ENCODE results near the gene PFN1.

Gene PFN1

DNA sequence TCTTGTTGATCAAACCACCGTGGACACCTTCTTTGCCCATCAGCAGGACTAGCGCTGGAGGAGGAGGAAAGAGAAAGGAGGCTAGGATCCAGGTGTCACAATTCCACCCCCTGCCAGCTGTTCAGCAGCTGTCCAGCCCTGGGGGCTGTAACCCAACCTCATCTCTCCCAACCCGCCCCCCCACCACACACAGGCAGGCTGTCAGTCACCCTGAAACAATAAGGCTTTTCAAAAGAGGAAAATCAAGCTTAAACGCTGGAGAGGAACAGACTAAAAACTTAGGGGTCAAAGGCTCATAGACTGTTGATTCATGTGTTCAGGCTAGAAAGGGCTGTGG, 2.4 kb downstream of the PFN1 start:
- in situ Hi-C loops (cut with MboI; ENCODE audit: low sequenced_read_pairs) = no loop called here

DNA sequence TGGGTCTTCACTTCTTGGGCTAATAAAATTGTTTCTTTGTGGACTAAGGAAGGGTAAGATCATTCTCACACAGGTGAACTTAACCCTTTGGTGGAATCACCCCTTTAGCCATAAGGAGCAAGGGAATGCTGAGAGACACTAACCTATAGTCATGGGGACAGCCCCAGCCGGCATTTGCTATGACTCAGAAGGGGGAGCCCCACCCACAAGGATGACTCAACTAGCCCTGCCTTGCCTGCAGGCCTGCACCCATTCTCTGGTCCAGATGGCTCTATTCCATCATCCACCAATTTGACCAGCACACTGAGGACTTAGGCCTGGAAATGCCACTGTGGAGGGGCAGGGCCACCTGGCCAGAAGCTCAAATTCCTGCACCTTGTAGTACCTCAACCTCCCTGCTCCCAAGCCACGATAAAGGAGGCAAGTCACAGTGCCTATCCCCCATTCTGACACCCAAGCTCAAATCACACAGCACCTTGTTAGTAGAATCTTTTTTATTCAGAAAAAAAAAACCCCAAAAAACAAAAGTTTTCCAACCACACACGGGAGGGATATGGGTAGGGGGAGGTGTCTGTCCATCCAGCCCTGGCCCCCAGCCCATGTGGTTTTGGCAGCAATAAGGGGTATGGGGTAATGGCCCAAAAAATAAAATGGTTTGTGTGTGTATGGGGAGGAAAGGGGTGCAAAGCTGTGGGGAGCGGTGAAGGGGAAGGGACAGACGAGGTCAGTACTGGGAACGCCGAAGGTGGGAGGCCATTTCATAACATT, 3.0 kb downstream of the PFN1 start:
- in situ Hi-C loops (cut with MboI; ENCODE audit: low sequenced_read_pairs) = no loop called here

DNA sequence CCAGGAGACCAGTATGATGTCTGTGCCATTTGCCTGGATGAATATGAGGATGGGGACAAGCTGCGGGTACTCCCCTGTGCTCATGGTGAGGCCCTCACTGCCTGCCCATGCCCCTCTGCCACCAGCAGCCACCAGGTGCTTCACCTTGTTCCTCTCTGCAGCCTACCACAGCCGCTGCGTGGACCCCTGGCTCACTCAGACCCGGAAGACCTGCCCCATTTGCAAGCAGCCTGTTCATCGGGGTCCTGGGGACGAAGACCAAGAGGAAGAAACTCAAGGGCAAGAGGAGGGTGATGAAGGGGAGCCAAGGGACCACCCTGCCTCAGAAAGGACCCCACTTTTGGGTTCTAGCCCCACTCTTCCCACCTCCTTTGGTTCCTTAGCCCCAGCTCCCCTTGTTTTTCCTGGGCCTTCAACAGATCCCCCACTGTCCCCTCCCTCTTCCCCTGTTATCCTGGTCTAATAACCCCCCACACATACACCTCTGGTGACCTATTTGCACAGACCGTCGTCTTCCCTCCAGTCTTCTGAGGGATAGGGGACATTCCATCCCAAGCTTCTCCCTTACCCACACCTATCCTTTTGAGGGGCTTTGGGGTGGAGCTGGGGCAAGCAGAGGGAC, 3.7 kb downstream of the PFN1 start:
- in situ Hi-C loops (cut with MboI; ENCODE audit: low sequenced_read_pairs) = no loop called here

DNA sequence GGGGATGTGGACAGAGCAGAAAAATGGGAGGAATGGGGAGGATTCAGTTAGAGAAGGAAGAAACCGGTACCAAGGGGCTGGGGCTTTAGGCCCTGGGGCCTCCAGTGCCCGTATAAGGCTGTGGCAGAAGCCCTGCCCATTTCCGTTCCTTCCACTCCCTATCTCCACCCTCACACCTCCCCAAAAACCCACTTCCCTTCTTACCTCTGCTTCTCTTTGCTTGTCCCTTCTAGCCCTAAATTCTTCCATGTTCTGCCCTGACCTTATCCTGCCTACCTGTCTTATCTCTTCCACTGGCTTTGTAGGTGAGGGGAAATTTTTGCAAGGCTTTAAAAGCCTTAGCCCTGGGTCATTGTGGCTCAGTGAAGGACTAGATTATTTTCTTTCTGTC, 4.2 kb downstream of the PFN1 start:
- in situ Hi-C loops (cut with MboI; ENCODE audit: low sequenced_read_pairs) = no loop called here

DNA sequence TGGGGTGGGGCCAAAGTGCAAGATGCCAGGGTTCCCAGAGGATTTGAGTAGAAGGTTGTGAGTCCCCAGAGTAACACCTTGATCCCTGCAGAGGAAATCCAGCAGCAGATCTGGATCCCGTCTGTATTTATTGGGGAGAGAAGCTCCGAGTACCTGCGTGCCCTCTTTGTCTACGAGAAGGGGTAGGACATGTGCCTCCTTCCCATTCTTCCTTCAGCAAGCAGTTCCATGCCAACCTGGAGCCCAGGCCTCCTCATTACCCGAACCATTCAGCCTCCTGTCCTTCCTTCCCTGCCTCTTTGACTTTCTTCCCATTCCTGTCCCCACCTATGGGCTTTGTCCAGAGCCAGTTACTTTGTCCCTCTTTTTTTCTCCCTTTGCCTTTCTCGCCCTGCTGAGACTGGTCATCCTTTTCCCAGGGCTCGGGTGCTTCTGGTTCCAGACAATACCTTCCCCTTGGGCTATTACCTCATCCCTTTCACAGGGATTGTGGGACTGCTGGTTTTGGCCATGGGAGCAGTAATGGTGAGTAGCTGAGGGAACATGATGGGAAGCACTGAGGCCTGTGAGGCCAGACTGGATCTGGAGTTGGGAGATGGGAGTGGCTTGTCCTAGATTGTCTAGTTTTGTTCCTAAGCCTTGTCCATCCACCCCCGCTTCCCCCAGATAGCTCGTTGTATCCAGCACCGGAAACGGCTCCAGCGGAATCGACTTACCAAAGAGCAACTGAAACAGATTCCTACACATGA, 5.4 kb downstream of the PFN1 start:
- in situ Hi-C loops (cut with MboI; ENCODE audit: low sequenced_read_pairs) = no loop called here

DNA sequence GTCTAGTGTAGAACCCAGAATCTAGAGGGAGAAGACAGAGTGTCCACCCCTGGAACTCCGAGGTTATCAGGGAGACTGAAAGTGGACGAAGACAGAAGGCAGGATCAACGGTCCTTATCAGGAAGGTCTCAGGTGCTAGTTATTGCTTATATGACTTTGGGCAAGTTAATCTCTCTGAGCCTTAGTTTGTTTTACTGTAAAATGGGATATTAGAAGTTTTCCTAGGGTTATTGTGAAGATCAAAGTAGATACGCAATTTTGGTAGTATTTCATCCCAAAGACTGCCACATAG, 7.1 kb downstream of the PFN1 start:
- in situ Hi-C loops (cut with MboI; ENCODE audit: low sequenced_read_pairs) = no loop called here

DNA sequence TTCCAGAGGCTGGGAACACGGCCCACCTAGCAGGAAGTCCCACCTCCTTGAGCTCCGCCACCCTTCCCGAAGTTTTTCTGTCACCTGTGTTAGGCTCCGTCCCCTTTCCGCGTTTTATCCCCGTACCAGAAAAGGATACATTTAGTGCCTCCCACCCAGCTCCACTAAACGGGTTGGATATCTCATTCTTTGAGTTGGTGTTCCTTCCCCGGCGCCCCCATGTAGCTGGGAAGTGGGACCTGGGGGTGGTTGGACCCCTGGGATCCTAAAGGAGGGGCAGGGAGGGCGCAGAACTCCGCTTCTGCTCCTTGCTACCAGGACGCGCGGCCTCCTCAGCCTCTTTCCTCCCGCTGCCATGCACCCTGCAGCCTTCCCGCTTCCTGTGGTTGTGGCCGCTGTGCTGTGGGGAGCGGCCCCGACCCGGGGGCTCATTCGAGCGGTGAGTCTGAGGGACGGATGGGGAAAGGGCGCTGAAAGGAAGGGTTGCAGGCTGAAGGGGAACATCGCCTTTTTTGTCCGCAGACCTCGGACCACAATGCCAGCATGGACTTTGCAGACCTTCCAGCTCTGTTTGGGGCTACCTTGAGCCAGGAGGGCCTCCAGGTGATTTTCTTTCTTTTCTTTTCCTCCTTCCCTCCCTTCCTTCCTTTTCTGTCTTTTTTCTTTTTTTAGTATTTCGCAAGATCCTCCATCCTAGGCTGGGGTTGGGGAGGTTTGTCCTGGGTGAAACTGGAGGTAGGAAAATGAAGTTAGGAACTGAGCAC, 7.6 kb downstream of the PFN1 start:
- in situ Hi-C loops (cut with MboI; ENCODE audit: low sequenced_read_pairs) = no loop called here

DNA sequence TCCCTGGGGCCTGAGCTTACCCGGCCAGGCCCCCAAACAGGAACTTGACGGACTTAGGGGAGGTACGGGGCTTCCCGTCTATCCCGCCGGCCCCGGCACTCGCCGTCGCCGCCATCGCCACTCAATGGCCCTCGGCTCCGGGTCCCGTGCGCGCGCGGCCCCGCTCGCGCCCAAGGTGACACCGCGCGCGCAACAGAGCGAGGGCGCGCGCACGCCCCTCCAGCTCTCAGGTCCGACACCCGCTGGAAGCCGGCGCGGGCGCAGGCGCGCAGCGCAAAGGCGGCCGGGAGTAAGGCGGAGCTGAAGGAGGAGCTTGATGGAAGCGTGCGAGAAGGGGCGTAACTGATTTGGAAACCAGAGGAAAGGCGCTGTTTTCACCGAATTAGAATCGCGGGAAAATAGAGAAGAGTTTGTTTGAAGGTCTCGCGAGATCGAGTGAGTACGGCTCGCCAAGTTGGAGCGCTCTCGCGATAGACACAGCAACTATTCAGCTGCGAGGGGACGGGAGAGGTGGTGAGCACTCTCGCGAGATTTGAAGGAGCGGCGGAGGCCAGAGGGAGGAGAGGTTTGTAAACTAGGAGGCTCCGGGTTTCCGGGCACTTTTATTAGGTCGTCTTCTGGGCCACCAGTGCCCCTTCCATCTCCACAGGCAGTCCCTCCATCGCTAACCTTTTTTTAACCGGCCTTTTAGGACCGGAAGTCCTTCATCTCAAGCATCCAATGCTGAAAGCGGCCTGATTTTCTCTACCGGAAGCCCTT, 8.4 kb downstream of the PFN1 start, which contains the start of the genes RNF167 and SLC25A11:
RNF167 (plus strand) TSS at position 473 of the 759 bp plus-strand sequence. CDS start 642 bp downstream, outside the sequence.
SLC25A11 (minus strand) TSS at position 251 of the 759 bp plus-strand sequence; CDS start at position 115, 136 bp downstream.
- in situ Hi-C loops (cut with MboI; ENCODE audit: low sequenced_read_pairs) = no loop called here

DNA sequence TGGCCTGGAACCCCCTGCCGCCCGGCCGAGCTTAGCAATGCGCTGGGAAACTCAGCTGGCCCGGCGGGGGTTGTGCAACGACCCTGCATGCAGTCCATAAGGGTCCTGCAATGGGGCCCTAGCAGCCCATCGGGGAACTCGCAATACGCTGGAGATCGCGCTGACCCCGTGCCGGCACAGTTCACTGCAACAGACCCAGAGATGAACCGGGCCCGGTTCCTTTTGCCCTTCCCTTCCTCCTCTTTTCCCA, 8.9 kb downstream of the PFN1 start:
- in situ Hi-C loops (cut with MboI; ENCODE audit: low sequenced_read_pairs) = no loop called here

DNA sequence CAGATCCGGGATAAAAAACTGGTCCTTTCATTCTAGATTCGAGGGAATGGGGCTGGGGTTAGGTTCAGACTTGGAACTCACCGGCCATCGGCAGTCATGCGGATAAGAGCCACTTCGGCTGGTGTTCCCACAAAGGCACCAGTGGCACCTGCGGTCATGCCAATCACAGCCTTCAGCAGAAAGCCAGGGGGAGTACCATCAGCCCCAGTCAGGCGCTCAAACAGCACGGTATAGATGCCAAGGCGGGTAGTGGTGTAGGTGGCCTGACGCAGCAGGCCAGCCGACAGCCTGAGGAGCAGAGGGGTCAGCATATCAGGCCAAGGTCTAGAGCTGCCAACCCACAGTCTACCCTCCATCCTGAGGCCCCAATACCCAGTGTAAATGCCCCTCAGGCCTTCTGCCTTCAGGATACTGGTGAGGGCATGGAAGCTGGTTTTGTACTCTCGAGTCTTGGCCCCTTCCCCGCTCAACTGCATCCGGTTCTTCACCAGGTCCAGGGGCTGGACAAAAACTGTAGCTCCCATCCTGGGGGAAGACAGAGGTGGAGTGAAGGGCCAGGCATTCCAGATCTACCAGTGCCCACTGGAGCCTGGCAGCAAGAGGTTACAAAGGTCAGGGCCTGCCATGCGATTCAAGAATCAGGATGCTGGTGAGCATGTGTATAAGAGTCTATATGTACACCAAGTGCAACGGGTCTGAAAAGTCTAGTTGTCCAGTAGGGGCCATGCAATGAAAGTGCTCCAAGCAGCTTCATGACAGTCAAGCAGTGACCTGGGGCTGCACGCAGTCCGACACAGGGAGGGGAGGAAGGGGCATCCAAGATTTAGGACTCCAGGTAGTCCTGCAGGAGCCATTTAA, 9.4 kb downstream of the PFN1 start:
- in situ Hi-C loops (cut with MboI; ENCODE audit: low sequenced_read_pairs) = no loop called here

DNA sequence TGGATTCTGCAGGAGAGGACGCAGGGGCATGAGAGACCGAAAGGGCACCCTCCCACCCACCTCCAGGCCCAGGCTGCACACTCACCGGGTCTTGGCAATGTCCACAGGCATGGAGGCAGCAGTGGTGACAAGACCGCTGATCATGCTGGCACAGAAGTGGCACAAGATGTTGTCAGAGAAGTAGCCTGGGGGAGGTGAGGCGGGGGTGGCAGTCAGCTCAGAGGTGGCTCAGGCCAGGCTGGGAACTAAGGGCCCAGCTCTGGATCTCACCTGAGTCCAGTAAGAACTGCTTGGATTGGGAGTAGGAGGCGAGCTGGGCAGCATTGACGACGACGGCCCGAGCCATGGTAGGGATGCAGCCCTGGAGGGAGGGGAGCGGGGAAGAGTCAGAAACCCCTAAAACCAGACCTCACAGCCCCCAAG, 10.2 kb downstream of the PFN1 start:
- in situ Hi-C loops (cut with MboI; ENCODE audit: low sequenced_read_pairs) = no loop called here

DNA sequence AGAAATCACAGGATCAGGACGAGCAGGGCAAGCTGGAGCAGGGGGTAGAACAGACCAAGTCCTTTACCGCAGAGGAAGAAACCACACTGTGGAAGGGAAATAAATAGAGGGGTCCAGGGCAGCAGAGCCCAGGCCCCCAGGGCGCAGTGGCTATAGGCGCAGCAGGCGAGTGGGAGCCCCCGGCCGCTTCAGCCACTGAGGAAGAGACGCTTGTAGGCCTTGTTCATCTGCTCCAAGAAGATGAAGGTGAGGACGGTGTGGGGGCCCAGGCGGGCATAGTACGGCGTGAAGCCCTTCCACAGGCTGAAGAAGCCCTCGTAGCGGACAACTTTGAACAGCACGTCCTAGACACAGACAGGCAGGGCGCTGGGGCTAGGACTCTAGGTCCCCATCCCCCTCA, 10.8 kb downstream of the PFN1 start:
- in situ Hi-C loops (cut with MboI; ENCODE audit: low sequenced_read_pairs) = no loop called here

DNA sequence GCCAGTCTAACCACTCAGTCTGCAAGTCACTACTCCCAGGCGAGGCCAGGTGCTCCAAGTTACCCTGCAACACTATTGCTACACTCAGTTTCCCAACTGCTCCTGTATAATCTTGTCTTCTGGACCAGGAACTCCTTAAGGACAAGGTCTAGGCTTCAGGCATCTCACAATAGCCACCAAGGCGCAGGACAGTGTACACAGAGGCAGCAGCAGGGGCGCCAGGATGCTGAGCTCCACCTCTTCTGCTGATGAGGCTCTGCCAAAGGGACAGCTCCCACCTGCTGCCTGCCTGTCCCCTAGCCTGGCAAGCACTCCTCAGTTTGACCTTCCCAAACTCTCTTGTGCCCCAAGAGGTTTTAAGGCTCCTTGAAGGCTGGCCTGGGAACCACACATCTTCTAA, 11.9 kb downstream of the PFN1 start:
- in situ Hi-C loops (cut with MboI; ENCODE audit: low sequenced_read_pairs) = no loop called here

DNA sequence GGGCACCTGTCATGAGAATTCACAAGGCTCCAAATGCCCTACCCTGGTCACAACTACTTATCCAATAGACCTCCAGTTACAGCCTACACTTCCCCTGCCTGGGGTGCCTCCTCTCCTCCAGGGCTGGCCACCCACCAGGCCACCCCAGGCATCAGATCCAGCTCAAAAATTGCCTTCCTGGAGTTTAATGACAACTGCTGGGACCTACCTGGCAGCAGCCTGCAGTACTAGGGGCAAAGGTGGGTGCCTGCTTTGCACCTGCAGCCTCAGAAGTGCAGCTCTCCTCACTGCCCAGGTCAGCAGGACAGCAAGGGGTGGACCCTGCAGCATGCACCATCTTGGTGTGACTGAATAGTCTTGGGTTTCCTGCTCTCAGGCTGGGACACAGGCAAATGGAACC, 12.7 kb downstream of the PFN1 start:
- in situ Hi-C loops (cut with MboI; ENCODE audit: low sequenced_read_pairs) = no loop called here

DNA sequence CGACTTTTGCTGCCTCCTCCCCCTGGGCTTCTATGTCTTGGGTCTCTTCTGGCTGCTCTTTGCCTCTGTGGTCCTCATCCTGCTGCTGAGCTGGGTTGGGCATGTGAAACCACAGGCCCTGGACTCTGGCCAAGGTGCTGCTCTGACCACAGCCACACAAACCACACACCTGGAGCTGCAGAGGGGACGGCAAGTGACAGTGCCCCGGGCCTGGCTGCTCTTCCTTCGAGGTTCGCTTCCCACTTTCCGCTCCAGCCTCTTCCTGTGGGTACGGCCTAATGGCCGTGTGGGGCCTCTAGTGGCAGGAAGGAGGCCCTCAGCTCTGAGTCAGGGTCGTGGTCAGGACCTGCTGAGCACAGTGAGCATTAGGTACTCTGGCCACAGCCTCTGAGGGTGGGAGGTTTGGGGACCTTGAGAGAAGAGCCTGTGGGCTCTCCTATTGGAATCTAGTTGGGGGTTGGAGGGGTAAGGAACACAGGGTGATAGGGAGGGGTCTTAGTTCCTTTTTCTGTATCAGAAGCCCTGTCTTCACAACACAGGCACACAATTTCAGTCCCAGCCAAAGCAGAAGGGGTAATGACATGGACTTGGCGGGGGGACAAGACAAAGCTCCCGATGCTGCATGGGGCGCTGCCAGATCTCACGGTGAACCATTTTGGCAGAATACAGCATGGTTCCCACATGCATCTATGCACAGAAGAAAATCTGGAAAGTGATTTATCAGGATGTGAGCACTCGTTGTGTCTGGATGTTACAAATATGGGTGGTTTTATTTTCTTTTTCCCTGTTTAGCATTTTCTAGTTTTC, 14.0 kb downstream of the PFN1 start:
- in situ Hi-C loops (cut with MboI; ENCODE audit: low sequenced_read_pairs) = no loop called here

DNA sequence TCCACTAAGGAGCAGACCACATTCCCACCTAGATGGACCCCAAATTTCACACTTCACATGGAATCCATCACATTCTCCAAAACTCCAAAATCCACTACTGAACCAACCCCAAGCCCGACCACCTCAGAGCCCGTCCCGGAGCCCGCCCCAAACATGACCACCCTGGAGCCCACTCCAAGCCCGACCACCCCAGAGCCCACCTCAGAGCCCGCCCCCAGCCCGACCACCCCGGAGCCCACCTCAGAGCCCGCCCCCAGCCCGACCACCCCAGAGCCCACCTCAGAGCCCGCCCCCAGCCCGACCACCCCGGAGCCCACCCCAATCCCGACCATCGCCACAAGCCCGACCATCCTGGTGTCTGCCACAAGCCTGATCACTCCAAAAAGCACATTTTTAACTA, 14.7 kb downstream of the PFN1 start:
- in situ Hi-C loops (cut with MboI; ENCODE audit: low sequenced_read_pairs) = no loop called here

DNA sequence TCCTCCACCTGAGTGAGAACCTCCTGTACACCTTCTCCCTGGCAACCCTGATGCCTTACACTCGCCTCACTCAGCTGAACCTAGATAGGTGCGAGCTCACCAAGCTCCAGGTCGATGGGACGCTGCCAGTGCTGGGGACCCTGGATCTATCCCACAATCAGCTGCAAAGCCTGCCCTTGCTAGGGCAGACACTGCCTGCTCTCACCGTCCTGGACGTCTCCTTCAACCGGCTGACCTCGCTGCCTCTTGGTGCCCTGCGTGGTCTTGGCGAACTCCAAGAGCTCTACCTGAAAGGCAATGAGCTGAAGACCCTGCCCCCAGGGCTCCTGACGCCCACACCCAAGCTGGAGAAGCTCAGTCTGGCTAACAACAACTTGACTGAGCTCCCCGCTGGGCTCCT, 15.6 kb downstream of the PFN1 start:
- in situ Hi-C loops (cut with MboI; ENCODE audit: low sequenced_read_pairs) = no loop called here

DNA sequence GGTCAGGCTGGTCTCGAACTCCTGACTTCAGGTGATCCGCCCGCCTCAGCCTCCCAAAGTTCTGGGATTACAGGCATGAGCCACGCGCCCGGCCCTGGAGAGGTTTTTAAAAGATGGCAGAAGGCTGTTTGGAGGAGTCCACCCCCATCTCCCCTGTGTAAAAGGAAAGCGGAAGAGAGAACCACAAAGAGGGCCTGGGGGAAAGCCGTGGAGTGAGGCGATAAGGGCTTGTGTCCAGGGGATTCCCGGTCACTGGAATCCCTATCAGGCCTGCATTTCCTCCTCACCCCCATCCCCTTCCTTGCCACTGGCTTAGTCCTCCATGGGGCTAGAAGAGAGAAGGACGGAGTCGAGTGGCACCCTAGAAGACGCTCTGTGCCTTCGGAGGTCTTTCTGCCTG, 16.4 kb downstream of the PFN1 start, which contains the start of gene GP1BA:
GP1BA (plus strand) TSS at position 315 of the 400 bp plus-strand sequence. CDS start 328 bp downstream, outside the sequence.
- in situ Hi-C loops (cut with MboI; ENCODE audit: low sequenced_read_pairs) = no loop called here

DNA sequence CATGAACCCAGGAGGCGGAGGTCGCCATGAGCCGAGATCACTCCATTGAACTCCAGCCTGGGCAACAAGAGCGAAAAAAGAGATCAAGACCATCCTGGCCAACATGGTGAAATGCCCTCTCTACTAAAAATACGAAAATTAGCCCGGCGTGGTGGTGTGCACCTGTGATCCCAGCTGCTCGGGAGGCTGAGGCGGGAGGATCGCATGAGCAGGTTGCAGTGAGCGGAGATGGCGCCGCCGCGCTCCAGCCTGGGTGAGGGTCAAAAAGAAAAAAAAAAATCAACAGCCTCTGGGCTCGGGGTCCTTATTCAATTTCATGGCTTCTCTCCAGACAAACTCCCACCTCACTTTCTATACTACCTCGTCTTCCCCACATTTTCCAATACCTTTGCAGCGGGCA, 19.4 kb downstream of the PFN1 start:
- in situ Hi-C loops (cut with MboI; ENCODE audit: low sequenced_read_pairs) = no loop called here

Measured in hTERT RPE-1 (cell line).